HFFc6 (cell line): Measurements from ENCODE around the gene SLCO4C1. TPM values are rescaled to one million over a fixed set of nuclear protein-coding genes. Genes with fewer than 3 reads are reported as not detected.

ENCODE experiments used
- DNase-seq: peaks from one replicate; pipeline ENCODE4 v3.0.0-alpha.2; 2018
- H3K27ac Mint-ChIP-seq: 2 replicates; pipeline ENCODE4 v1.8.0; 2020; ENCODE audit warnings: mild to moderate bottlenecking, mixed read lengths
- H3K27me3 Mint-ChIP-seq: 2 replicates; pipeline ENCODE4 v1.8.0; 2021; ENCODE audit warnings: mild to moderate bottlenecking, moderate library complexity, mixed read lengths; ENCODE audit not compliant: insufficient read depth
- H3K36me3 Mint-ChIP-seq: 2 replicates; pipeline ENCODE4 v1.8.0; 2021; ENCODE audit warnings: low read depth, mixed read lengths
- H3K4me1 Mint-ChIP-seq: 2 replicates; pipeline ENCODE4 v1.8.0; 2020; ENCODE audit warnings: low read depth, mixed read lengths
- H3K4me3 Mint-ChIP-seq: 2 replicates; pipeline ENCODE4 v1.8.0; 2020; ENCODE audit warnings: mild to moderate bottlenecking, moderate library complexity, mixed read lengths
- H3K9me3 Mint-ChIP-seq: 2 replicates; pipeline ENCODE4 v1.8.0; 2020; ENCODE audit warnings: mild to moderate bottlenecking, mixed read lengths
- CTCF ChIP-seq: fragments of 200-600 bp; sonication (generic); IDR thresholded peaks from 2 replicates; pipeline ENCODE4 v1.5.0; 2021; ENCODE audit warnings: antibody characterized with exemption, mild to moderate bottlenecking
- total RNA-seq, 6 experiments: library from RNA; stranded (reverse); fragmentation: NEBNext Ultra II Directional; extraction: Animal tissue kit (Norgen Biotek cat#: 25700); gene quantifications; 2 replicates in 1 of 6; 3 replicates in 5 of 6; pipeline ENCODE4 v1.2.3, GENCODE V29; 2021

The SLCO4C1 gene
- total RNA-seq, 6 experiments from 2014 or later = not detected

DNA sequence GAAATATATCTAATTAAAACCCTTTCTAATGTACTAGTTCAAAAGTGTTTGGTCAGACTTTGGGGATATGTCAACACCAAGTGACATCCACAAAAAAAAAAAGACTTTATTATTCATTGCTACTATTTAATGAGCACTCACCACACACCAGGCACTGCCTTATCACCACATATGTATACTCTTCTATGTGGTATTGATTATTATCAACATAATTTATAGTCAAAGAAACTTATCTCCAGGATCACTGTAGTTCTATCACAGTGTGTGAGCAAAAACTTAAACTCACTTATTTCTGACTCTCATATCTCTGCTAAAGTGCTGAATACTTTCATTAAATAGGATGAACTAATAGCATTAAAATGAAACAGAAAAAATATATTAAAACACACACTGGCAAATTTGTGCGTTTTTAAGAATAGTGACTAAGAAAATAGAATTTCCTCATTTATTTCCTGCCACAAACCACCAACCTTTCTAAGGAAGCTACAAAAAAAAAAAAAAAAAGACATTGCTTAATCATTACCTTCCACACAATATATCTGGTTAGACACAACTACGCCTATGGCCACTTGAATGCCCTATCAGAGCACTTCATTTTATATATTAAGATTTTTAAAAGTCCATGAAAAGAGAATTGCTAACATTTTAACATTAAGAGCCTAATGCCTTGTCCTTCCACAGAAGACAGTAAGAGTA is 12.8 kb downstream of the SLCO4C1 start:
- no peak for DNase-seq
- peaks cover 12% of the 10 kb centered on the region for H3K9me3 Mint-ChIP-seq
- H3K36me3 Mint-ChIP-seq = no peaks in the 10 kb centered on the region; the same call in 1 of the 2 replicates
- H3K27ac Mint-ChIP-seq = no peak overlapping the region
- no peak overlapping the region for H3K4me3 Mint-ChIP-seq
- no peaks in the 10 kb centered on the region for H3K27me3 Mint-ChIP-seq
- no peak for TF ChIP-seq CTCF
- H3K4me1 Mint-ChIP-seq = no peaks in the 10 kb centered on the region

GRCh38 chr5:102279711-102280110 is 16.4 kb downstream of the SLCO4C1 start:
- H3K4me3 Mint-ChIP-seq = no peak overlapping the region
- no peaks in the 10 kb centered on the region for H3K36me3 Mint-ChIP-seq
- peaks cover 18% of the 10 kb centered on the region for H3K9me3 Mint-ChIP-seq
- DNase-seq = no peak
- H3K4me1 Mint-ChIP-seq = no peaks in the 10 kb centered on the region
- no peak for TF ChIP-seq CTCF
- H3K27ac Mint-ChIP-seq = no peak overlapping the region
- no peaks in the 10 kb centered on the region for H3K27me3 Mint-ChIP-seq

- DNase-seq = no peak
- Mint-ChIP-seq H3K27me3 (no peaks in the 10 kb centered on the region), H3K36me3 (no peaks in the 10 kb centered on the region), H3K9me3 (peaks cover 24% of the 10 kb centered on the region), H3K4me1 (no peaks in the 10 kb centered on the region), H3K27ac (no peak overlapping the region), H3K4me3 (no peak overlapping the region)
- no peak for TF ChIP-seq CTCF
Measured at GRCh38 chr5:102278231-102278630, 17.9 kb downstream of the SLCO4C1 start.

GRCh38 chr5:102277144-102277543 is 18.9 kb downstream of the SLCO4C1 start:
- Mint-ChIP-seq H3K9me3 (peaks cover 30% of the 10 kb centered on the region), H3K27me3 (no peaks in the 10 kb centered on the region), H3K27ac (no peak overlapping the region), H3K4me1 (no peaks in the 10 kb centered on the region), H3K4me3 (no peak overlapping the region), H3K36me3 (no peaks in the 10 kb centered on the region)
- no peak for TF ChIP-seq CTCF
- DNase-seq = no peak

DNA sequence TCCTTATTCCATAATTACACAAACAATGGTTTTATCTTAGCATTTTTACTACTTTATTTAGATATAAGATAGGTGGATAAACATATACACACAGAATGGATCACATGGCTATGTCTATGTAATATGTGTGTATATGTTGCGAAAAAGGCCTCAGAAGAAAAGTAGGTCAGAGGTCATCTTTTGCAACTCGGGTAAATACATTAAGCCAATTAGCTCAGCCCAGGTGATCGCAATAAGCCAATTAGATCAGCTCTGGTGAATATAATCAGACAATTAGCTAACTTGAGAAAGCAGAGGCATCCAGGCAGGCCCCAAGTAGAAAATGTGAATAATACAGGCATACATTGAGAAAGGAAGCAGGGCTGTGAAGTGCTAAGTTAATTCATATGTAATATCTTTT is 24.3 kb downstream of the SLCO4C1 start:
- Mint-ChIP-seq H3K27me3 (no peaks in the 10 kb centered on the region; the same call in 1 of the 2 replicates), H3K27ac (no peak overlapping the region), H3K4me3 (no peak overlapping the region), H3K4me1 (no peaks in the 10 kb centered on the region), H3K36me3 (no peaks in the 10 kb centered on the region), H3K9me3 (peaks cover 55% of the 10 kb centered on the region)
- DNase-seq = no peak
- TF ChIP-seq CTCF = no peak
